HepG2 (cell line): ENCODE results near the gene GDAP1L1.
"Not testable (repeated sequence)": the region's sequence is repeated elsewhere in the genome, so short reads cannot be mapped to it uniquely, and the experiment has no call there.

ENCODE experiments used
- CEBPB ChIP-seq: IDR thresholded peaks from 2 replicates; pipeline ENCODE4 v1.6.1; 2011; ENCODE audit warnings: low read depth, low read length, improper control_type of control experiment, borderline replicate concordance
- CHD2 ChIP-seq: IDR thresholded peaks from 2 replicates; pipeline ENCODE4 v1.6.1; 2011; ENCODE audit warnings: low read depth, low read length, improper control_type of control experiment
- POLR2A ChIP-seq, 2 experiments: IDR thresholded peaks; 2 replicates each; pipeline ENCODE4 v1.6.1; 2011; ENCODE audit warnings: low read depth in 2 of 2, low read length in 2 of 2, mild to moderate bottlenecking in 1 of 2, moderate library complexity in 1 of 2; ENCODE audit not compliant: insufficient read depth in 1 of 2
- RBM39 ChIP-seq: fragments of 200-400 bp; formaldehyde crosslinking; IDR thresholded peaks from one replicate; pipeline ENCODE4 v1.6.1; 2018; ENCODE audit warnings: antibody characterized with exemption, mild to moderate bottlenecking, low read depth, low read length; ENCODE audit not compliant: poor library complexity, severe bottlenecking
- SMAD9 ChIP-seq: sonication (generic); formaldehyde crosslinking; IDR thresholded peaks from 2 replicates; pipeline ENCODE4 v1.5.1; 2020; ENCODE audit warnings: mild to moderate bottlenecking, missing genetic modification reagents
- SRF ChIP-seq: IDR thresholded peaks from 2 replicates; pipeline ENCODE4 v1.6.1; 2011; ENCODE audit warnings: mild to moderate bottlenecking, low read depth, low read length, moderate library complexity
- TAF1 ChIP-seq: sonication (generic); formaldehyde crosslinking; IDR thresholded peaks from 2 replicates; pipeline ENCODE4 v1.4.0; 2020; ENCODE audit warnings: missing genetic modification reagents
- ZNF274 ChIP-seq: sonication (generic); formaldehyde crosslinking; IDR thresholded peaks from 2 replicates; pipeline ENCODE4 v1.5.1; 2020; ENCODE audit warnings: mild to moderate bottlenecking, missing genetic modification reagents
- TF ChIP-seq, protein P1 (sequence below): sonication (generic); formaldehyde crosslinking; IDR thresholded peaks from one replicate; pipeline ENCODE4 v1.5.1; 2020; ENCODE audit warnings: mild to moderate bottlenecking, missing genetic modification reagents; ENCODE audit errors: not compliant biosample characterization
- TF ChIP-seq, protein P2 (sequence below): sonication (generic); formaldehyde crosslinking; IDR thresholded peaks from 2 replicates; pipeline ENCODE4 v1.5.0; 2020; ENCODE audit warnings: mild to moderate bottlenecking, missing genetic modification reagents, moderate library complexity

- TF ChIP-seq TAF1 (CRISPR knock-in tag); POLR2A (IDR thresholded peaks at IDR 0.05; ENCODE audit: insufficient read depth in 1 of 2, low read depth in 2 of 2, low read length in 2 of 2); CHD2; RBM39; SMAD9; ZNF274; CEBPB; SRF: not testable (repeated sequence)
- TF ChIP-seq, protein P1, sequence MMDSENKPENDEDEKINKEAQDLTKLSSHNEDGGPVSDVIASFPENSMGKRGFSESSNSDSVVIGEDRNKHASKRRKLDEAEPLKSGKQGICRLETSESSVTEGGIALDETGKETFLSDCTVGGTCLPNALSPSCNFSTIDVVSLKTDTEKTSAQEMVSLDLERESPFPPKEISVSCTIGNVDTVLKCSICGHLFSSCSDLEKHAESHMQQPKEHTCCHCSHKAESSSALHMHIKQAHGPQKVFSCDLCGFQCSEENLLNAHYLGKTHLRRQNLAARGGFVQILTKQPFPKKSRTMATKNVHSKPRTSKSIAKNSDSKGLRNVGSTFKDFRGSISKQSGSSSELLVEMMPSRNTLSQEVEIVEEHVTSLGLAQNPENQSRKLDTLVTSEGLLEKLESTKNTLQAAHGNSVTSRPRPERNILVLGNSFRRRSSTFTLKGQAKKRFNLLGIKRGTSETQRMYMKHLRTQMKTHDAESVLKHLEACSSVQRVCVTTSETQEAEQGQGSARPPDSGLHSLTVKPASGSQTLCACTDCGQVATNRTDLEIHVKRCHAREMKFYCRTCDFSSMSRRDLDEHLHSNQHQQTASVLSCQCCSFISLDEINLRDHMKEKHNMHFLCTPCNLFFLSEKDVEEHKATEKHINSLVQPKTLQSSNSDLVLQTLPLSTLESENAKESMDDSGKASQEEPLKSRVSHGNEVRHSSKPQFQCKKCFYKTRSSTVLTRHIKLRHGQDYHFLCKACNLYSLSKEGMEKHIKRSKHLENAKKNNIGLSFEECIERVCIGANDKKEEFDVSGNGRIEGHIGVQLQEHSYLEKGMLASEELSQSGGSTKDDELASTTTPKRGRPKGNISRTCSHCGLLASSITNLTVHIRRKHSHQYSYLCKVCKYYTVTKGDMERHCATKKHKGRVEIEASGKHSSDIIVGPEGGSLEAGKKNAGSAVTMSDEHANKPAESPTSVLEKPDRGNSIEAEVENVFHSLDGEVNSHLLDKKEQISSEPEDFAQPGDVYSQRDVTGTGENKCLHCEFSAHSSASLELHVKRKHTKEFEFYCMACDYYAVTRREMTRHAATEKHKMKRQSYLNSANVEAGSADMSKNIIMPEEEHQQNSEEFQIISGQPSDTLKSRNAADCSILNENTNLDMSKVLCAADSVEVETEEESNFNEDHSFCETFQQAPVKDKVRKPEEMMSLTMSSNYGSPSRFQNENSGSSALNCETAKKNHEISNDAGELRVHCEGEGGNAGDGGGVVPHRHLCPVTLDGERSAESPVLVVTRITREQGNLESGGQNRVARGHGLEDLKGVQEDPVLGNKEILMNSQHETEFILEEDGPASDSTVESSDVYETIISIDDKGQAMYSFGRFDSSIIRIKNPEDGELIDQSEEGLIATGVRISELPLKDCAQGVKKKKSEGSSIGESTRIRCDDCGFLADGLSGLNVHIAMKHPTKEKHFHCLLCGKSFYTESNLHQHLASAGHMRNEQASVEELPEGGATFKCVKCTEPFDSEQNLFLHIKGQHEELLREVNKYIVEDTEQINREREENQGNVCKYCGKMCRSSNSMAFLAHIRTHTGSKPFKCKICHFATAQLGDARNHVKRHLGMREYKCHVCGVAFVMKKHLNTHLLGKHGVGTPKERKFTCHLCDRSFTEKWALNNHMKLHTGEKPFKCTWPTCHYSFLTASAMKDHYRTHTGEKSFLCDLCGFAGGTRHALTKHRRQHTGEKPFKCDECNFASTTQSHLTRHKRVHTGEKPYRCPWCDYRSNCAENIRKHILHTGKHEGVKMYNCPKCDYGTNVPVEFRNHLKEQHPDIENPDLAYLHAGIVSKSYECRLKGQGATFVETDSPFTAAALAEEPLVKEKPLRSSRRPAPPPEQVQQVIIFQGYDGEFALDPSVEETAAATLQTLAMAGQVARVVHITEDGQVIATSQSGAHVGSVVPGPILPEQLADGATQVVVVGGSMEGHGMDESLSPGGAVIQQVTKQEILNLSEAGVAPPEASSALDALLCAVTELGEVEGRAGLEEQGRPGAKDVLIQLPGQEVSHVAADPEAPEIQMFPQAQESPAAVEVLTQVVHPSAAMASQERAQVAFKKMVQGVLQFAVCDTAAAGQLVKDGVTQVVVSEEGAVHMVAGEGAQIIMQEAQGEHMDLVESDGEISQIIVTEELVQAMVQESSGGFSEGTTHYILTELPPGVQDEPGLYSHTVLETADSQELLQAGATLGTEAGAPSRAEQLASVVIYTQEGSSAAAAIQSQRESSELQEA (CRISPR knock-in tag) = not testable (repeated sequence)
- TF ChIP-seq, protein P2, sequence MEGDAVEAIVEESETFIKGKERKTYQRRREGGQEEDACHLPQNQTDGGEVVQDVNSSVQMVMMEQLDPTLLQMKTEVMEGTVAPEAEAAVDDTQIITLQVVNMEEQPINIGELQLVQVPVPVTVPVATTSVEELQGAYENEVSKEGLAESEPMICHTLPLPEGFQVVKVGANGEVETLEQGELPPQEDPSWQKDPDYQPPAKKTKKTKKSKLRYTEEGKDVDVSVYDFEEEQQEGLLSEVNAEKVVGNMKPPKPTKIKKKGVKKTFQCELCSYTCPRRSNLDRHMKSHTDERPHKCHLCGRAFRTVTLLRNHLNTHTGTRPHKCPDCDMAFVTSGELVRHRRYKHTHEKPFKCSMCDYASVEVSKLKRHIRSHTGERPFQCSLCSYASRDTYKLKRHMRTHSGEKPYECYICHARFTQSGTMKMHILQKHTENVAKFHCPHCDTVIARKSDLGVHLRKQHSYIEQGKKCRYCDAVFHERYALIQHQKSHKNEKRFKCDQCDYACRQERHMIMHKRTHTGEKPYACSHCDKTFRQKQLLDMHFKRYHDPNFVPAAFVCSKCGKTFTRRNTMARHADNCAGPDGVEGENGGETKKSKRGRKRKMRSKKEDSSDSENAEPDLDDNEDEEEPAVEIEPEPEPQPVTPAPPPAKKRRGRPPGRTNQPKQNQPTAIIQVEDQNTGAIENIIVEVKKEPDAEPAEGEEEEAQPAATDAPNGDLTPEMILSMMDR (CRISPR knock-in tag) = not testable (repeated sequence)
These were observed 52.0 kb downstream of the GDAP1L1 start for GRCh38 chr20:44299011-44299535.
